ENCODE results near the gene MTUS2. TPM values are rescaled to one million over a fixed set of nuclear protein-coding genes. Genes with fewer than 3 reads are reported as not detected.

Gene MTUS2
- total RNA-seq, 1 donor from 2014 or later, result 81.4 TPM

DNA sequence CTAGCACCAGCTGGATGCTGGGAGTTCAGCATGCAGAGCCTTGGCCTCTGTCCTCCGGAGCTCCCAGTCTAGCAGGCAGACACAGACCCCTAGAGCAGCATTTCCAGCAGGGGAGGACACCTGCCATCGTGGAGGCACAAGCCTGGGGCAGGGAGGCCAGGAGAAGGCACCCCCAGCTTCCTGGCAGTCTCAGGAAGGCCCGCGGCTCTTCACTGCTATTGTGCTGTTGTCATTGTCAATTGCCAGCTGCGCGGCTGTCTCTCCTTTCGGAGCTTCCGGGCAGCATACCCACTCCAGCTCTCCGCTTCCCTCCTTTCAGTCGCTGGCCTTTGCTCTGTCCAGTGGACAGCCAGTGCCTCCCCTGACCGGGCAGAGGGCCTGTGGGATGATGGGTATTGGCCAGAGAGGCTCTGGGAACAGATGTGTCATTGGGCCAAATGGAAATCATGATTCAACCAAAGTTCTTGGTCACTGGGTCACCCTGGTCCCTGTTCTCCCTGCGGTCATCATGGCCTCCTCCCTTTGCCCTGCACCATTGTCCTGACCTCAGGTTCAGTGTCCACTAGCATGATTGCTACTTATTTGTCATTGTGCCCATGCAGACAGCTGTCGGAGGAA lies 682.4 kb downstream of the MTUS2 start:
- intact Hi-C loops (cut with DNase I), result no loop called here
- DNase-seq (ENCODE audit: low spot score), result no peak

DNA sequence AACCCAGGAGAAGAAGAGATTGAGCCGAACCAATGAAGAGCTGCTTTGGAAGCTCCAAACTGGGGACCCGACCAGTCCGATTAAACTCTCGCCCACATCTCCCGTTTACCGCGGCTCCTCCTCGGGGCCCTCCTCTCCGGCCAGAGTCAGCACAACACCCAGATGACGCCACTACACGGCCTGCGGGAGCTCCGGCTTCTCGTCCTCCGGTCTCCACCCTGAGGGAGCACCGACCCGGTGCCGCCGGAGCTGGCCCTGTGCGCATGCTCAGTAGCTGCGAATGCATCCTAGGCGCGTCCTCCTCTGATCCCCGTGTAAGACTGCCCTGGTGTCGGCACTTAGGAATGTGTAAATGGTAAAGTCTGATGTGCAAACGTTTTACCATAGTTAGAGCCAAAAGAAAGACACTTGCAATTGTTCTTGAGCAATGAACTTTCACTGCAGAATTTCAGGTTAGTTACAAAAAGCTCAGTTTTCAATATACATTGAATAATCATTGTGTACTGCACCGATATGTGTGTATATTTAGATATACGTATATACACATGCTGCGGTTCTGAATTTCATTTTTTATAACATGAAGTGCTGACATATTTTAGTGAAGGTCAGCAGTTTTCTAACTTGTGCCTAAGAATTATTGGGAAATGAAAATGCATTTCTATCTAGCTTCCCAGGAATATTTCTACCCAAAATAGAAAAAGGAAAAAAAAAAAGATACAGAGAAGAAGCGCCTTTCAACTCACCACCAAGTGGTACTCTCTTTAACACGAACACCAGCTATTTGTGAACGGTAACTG lies 683.1 kb downstream of the MTUS2 start:
- DNase-seq (ENCODE audit: low spot score), result no peak
- intact Hi-C loops (cut with DNase I), result no loop called here

DNA sequence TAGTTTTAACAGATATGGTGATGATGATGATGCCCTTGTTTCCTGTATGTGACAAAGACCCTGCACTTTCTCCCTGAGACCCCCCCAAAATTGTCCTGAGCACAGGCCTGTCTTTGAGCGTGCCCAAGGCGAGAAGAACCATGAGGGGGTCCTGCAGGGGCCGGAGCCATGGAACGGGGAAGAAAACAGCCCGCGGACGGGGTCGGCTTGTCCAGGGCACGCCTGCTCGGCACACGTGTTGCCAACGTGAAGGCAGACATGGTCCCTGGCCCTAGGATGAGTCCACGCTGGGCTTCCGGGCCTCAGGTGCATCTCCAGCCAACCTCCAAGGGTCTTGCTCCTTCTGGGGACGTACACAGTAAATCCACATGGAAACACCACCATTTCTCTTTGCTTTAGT lies 684.6 kb downstream of the MTUS2 start:
- intact Hi-C loops (cut with DNase I), result no loop called here
- no peak for DNase-seq (ENCODE audit: low spot score)

DNA sequence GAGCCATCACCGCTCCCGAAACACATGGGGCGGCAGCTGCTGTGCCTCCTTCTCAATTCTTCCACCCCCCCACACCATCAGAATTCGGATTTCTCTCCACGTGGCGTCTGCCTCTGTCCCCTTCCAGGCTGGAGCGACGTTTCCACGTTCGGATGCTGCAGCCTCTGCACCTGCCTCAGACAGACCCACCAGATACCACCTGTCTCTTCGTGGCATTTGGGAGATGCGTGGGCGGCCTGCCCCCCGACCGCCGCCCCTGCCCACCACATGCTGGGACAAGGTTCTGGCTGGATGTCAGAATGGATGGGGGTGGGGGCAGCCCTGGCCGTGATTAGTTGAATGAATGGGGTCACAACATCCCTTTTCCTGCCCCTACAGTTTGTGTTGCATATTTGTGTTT lies 685.4 kb downstream of the MTUS2 start:
- intact Hi-C loops (cut with DNase I), result no loop called here
- DNase-seq (ENCODE audit: low spot score), result no peak

DNA sequence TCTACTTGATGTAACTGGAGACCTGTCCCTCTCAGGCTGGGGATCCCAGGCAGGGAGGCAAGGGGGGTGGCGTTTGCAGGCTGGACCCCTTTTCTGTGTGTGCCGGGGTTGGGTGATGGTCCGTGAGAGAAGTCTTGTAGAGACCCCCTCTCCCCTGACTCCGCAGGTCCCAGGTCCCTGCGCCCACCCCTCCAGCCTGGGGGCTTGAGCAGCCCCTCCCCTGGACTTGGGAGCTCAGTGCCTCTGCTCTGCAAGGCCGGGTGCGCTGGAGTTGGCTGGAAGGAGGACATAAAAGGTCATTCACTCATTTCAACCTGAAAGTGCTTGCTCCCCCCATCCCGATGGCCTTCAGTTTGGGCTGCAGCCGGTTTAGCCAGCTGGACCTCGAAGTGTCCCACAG lies 685.8 kb downstream of the MTUS2 start:
- no peak for DNase-seq (ENCODE audit: low spot score)
- intact Hi-C loops (cut with DNase I), result no loop called here

DNA sequence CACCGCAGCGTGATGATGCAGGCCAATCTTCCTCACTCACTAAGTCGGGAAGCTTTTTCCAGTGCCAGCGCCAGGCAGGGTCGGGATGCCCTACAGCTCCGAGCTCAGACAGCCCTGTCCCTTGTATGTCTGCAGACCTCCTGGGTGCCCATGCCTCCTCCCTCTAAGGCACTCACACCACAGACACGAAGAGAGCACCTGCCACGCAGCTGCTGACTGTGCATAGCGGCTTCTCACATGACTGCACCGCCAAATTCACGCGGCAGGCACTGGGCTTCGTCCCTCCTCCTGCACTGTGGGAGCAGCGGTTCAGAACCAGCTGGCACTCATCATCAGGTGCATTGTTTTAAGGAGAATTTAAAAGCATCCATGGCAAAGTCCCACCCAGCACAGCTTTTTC lies 687.2 kb downstream of the MTUS2 start:
- intact Hi-C loops (cut with DNase I), result no loop called here
- no peak for DNase-seq (ENCODE audit: low spot score)

DNA sequence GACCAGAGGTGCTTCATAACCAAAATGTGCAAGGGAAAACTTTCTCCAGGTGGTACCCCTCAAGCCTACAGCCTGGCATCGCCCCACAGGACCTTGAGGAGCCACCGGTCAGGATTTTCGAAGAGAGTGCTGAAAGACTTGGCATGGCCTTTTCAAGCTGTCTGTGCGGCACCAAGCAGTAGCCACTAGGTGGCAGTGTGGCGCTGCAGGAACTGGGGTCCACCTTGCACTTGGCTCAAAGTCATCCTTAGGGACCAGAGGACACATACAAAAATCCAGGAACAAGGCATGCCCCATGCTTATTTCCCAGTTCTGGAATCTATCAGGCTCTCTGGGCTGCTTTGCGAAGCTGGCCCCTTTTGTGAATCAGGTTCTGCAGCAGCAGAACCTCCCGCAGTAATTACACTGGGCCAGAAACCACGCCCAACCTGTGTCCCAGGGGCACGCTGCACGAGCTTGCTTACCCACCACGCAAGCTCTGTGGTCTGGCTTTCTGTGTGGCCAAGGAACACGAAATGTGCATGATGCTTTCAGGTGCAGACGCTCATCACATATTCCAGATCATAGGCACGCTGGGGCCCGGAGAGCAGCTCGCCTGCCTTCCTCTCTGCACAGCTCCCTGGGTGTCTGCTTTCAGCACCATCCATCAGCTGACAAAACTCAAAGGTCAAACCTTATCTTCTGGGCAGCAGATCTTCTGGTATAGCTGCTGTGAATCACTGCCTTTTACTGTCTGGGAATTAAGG lies 688.2 kb downstream of the MTUS2 start:
- intact Hi-C loops (cut with DNase I), result loop anchor here (2.0 kb wide), 2 partner anchors 200 to 606 kb away; no protein-coding TSS in a partner anchor
- peak; percentile 87 for DNase-seq (ENCODE audit: low spot score)

DNA sequence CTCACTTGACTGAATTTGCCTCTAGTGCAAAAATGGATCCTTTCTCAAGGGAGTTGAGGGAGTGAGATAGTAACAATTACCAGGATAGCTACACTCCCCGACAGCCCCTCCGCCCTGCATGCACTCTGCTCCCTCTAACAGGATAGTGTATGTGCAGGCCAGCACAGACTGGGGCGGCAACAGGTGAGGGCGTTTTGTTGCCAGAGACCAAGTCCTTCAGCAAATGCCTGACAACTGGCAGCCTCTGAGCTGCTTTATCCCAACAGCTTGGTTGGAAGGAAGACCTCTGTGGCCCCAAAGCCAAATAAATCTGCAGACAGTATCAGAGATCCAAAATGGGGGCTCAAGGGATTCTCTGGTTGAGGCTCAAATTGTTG lies 688.7 kb downstream of the MTUS2 start:
- DNase-seq (ENCODE audit: low spot score), result no peak
- intact Hi-C loops (cut with DNase I), result loop anchor here (2.0 kb wide), 2 partner anchors 200 to 606 kb away; no protein-coding TSS in a partner anchor

DNA sequence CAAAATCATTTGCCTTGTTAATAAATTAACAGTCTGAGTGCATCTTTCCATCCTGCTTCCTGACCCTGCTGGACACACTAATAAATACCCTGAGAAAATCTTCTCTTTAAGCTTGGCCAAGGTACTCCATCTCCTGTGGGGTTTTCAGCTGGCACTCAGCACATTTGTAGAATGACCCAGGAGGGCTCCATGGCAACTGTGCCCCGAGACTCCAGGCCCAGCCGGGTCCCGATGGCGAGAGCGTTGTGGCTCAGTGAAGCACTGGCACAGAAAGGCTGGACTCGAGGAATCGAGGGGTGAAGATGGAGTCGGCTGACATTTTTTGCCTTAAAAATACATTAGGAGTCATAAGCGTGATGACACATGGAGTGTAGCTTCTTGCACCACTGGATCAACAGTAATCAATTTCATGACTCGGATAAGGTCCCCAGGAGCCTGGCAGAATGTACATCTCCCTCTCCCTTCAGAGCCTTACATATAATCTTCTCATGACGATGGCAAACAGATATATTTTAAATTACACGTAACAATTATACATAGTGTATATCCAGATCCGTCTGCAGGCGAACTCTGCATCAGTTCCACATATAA lies 690.0 kb downstream of the MTUS2 start:
- no peak for DNase-seq (ENCODE audit: low spot score)
- intact Hi-C loops (cut with DNase I), result loop anchor here (1.0 to 2.0 kb wide), 3 partner anchors 84 to 605 kb away; no protein-coding TSS in a partner anchor

DNA sequence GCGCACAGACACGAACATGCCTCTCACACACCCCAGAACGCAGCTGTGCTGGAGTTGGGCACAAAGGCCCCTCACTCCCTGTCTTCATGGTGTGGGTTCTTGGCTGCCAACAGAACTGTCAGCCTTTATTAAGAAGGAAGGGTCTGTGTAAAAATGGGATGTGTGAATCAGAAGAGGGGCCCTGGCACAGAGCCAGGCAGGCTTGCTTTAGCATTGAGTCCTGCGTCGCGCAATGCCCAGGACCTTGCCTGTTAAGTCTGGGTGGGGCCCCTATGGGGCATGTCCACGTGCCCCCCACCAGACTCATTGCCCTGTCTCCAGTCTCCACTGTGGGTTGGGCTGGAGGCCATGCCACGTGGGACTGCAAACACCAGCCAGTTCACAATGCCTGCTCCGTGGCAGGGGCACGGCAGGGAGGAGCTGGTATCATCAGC lies 690.5 kb downstream of the MTUS2 start:
- DNase-seq (ENCODE audit: low spot score), result no peak
- intact Hi-C loops (cut with DNase I), result loop anchor here (1.0 kb wide), 1 partner anchor 84 kb away; no protein-coding TSS in a partner anchor

DNA sequence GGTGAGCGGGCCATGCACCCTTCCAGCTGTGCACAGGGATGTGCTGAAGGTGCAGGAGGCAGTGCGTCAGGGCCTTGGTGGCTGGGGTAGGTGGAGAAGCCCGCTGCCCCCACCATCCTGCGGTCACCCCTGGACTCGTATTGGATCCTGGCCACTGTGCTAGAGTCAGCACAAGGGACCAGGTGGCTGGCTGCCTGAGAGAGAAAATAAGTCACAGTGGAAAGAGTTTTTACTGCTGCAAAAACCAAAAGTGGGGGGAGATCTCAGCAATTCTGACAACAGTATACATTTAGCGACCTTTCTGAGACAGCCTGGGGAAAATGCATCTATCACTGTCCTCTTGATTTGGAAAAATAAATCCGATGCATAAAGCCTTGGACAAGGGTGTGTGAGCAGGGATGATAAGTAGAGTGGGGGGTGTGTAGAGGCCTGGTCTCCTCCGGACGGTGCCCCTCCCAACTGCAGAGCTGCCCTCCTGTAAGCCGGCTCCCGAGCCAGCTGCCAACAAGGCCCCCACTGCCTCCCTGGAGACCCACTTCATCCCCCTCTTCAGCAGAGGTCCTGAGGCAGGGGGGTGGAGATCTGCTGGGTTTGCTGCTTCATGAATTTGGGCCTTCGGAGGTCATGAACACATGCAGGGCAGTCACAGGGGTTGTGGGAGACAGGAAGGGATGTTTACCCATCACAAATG lies 691.1 kb downstream of the MTUS2 start:
- no peak for DNase-seq (ENCODE audit: low spot score)
- intact Hi-C loops (cut with DNase I), result no loop called here

DNA sequence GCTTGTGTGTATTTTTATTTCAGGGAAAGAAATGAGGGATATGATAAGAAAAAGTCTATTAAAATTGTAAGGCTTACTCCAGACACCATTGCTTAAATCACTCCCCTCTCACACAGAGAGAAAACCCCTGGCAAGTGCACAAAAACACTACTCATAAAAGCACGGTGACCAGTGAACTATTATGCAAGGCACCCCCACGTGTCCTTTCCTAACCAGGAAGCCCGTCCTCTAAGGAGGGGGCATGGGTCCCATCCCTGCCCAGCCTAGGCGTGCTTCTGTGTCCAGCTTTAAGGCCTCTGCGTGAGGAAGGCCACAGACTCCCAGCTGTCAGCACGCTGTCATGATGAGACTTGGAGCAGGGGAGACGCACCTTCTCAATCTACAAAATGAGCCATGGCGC lies 691.8 kb downstream of the MTUS2 start:
- DNase-seq (ENCODE audit: low spot score), result no peak
- intact Hi-C loops (cut with DNase I), result no loop called here

DNA sequence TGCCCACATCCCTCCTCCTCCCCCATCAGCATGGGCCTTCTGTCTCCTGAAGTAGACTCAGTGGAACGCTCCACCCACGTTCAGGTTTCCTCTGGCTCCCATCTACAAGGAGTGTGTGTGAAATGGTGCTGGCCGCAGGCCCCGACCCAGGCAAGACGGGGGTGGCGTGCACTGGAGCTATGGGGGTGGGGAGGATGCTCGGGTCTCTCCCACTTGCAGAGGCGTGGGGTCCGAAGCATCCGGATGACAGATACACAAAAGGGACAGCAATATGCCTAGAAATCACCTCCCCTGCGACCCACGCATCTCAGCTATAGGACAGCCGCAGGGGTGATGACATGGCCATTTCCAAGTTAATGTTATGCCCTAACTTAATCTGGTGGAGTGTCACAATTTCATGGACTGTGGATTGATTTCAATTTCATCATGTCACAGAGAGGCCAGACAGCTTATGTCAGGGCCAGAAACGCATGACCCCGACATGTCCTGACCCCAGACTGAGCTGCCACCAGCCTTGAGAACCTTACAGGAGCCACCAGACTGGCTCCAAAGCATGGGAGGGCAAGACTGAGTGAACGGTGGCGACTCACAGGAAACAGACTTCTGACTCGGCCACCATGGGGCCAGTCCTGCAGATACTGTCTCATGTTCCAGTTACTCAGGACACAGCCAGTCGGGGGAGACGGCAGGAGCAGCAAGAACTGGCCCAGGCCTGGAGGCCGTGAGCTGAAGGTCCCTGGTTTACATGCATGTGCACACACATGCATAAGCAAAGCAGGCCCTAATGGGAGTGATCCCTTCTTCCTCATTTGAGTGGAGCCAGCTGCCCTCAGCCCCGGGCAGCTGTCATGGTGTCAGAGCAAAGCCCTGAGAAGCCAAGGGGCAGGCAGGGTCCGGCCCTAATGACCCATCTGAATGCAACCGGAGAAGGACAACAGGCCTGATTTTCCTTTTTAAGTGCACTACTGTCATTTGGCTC lies 693.2 kb downstream of the MTUS2 start:
- intact Hi-C loops (cut with DNase I), result no loop called here
- DNase-seq (ENCODE audit: low spot score), result no peak

DNA sequence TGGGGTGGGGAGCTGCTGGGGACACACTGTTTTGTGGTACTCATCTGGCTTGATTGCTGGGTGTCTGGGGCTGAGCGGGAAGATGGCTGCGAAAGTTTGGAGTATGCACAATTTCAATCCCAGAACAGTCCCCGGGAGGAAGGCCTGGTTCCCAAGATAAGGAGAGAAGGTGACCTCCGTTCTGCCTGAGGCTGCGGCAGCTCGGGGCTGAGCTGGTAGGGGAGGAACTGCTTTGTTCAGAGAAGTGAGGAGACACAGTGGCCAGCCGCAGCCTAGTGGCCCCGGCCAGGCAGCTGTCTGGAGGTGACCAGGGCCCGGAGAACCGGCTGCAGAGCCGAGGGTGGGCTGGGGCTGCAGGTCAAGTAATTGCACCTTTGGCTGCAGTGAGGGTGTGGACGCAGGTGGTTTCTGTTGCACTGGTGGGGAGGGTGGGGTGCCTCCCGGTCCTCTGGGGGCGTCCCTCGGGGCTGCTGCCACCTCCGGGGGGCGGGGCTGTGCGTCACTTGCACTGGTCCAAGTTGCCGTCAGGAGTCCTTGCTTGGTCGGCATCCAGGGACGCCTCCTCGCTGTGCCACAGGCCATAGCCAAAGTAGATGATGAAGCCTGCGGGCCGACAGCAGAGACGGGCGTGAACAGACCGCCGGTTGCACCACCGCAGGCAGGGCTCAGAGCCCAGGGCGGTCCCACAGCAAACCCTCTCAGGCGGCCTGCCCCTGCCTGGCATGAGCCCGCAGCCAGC lies 694.0 kb downstream of the MTUS2 start:
- DNase-seq (ENCODE audit: low spot score), result no peak
- intact Hi-C loops (cut with DNase I), result no loop called here

DNA sequence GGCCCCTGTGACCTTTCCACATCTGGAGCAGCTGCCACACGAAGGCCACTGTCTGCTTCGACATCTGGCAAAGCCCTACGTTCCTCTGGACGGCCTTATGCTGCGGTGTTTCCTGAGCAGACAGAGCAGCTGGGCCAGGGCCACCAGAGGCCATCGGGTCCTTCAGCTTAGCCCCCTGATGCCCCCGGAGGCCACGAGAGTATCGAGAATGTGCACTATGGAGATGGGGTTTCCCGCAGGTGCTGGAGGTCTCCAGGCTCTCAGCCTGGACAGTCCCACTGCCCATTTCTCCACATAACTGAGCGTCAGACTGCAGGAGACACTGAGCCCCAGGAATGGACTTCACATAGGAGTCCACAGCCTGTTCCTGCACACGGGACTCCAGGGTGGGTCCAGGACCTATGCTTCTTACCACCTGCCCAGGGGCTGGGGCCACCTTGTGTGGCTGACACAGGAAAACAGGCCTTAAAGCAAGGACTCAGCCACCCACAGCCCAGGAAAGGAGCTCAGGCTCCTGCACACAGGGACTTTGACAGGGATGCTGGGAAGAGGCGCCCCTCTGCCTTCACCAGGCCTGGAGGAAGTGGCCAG lies 694.7 kb downstream of the MTUS2 start:
- no peak for DNase-seq (ENCODE audit: low spot score)
- intact Hi-C loops (cut with DNase I), result no loop called here

DNA sequence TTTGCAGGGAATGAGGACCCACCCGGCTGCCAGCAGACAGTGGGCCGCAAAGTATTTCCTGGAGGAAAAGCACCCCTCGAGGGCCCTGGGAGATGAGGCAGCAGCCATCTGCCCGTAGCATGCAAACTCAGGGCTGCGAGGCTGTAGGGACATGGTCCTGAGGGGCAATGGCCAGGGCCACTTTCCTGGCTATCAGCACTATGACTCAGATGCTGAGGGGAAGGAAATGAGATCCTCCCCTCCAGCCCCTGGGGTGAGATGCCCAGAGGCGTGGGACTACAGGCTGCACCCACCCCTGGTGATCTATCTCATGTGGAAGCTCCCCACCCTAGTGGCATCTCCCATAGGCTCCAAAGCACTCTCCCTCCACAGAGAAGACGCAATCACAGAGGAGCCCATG lies 695.2 kb downstream of the MTUS2 start:
- intact Hi-C loops (cut with DNase I), result no loop called here
- no peak for DNase-seq (ENCODE audit: low spot score)

DNA sequence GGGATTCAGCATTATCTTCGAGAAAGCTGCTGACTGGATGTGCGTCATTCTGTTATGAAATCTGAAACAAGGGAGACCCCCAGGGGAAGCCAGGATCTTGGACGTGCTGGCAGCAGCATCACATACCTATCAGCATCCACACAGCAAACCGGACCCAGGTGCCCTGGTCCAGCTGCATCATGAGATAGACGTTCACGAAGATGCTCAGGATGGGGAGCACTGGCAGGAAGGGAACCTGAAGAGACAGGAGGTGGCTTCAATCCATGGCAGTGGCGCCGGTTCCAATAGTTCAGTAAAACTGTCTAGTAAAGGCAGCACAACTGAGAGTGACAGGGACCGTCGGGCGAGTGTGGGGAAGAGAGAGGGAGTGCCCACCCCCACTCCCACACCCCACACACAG lies 695.9 kb downstream of the MTUS2 start:
- intact Hi-C loops (cut with DNase I), result no loop called here
- no peak for DNase-seq (ENCODE audit: low spot score)
